ENCODE data around the gene TBL3.

Gene TBL3

DNA sequence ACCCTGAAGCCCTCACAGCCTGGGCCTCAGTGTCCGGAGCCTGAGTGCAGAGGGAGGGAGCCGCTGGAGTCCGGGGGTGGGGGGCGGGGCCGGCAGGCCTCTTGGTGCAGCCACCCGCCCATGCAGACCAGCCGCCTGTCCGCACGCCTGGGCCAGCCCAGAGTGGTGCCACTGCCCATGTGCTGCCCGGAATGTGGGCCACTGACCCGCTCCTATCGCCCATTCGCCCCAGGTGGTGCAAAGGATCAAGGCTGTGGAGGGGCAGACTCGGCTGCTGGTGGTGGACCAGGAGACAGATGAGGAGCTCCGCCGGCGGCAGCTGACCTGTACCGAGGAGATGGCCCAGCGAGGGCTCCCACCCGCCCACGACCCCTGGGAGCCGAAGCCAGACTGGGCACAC lies 57.5 kb downstream of the TBL3 start:
- H3K4me3 ChIP-seq (ENCODE audit: low read length): no peak overlapping the region
- H3K9ac ChIP-seq (ENCODE audit: low read depth, low read length): no peak overlapping the region
- H3K4me1 ChIP-seq (ENCODE audit: insufficient read depth, low read length): no peaks in the 10 kb centered on the region
- no peaks in the 10 kb centered on the region for H3K36me3 ChIP-seq (ENCODE audit: insufficient read depth, low read depth, low read length)
- H3K27me3 ChIP-seq (ENCODE audit: insufficient read depth, low read length): peaks cover 35% of the 10 kb centered on the region
- H3K27ac ChIP-seq (ENCODE audit: low read length): no peak overlapping the region
- no peaks in the 10 kb centered on the region for H3K9me3 ChIP-seq (ENCODE audit: insufficient read depth, low read depth, low read length)

DNA sequence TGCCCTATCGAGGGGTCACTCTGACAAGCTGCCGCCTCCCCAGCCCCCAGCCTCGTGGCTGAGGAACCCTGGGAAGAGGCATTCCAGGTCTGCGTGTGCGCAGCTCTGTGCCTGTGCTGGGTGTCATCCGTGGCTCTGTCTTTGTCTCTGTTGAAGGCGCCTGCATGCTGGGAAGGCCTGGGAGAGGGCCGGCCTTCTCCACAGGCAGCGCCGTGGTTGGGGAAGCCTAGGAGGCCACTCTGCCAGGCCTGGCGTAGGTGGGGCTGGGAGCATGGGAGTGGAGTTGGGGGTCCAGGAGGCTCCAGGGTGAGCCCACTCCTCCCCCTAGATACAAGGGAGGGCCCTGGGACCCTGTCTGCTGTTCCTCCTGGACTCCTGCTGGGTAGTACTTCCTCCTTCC lies 58.2 kb downstream of the TBL3 start:
- Histone ChIP-seq H3K36me3 (ENCODE audit: insufficient read depth, low read depth, low read length) (no peaks in the 10 kb centered on the region), H3K9ac (ENCODE audit: low read depth, low read length) (no peak overlapping the region), H3K4me3 (ENCODE audit: low read length) (no peak overlapping the region), H3K27me3 (ENCODE audit: insufficient read depth, low read length) (peaks cover 31% of the 10 kb centered on the region), H3K9me3 (ENCODE audit: insufficient read depth, low read depth, low read length) (no peaks in the 10 kb centered on the region), H3K4me1 (ENCODE audit: insufficient read depth, low read length) (no peaks in the 10 kb centered on the region), H3K27ac (ENCODE audit: low read length) (no peak overlapping the region)

DNA sequence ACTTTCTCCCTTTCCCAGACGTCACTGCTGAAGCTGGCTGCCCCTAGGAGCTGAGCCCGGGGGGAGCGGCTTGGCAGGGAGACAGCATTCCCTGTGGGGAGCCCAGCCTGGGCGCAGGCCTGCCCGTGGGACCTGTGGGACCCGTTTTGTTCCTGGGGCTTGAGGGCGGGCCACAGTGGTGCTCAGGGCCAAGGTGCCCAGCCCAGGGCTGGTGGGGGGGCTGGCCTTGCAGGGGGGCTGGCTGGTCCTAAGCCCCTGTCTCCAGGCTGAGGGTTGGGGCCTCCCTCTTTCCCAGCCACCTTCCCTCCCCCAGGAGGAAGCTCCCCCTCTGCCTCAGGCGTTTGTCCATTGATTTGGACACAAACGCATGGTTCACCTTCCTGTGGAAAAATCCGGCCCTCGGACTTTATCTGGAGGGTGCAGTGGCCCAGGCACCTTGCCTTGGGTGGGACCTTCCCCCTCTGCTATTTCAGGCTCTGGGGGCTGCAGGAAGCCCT lies 59.3 kb downstream of the TBL3 start:
- H3K4me3 ChIP-seq (ENCODE audit: low read length): no peak overlapping the region
- H3K36me3 ChIP-seq (ENCODE audit: insufficient read depth, low read depth, low read length): no peaks in the 10 kb centered on the region
- no peaks in the 10 kb centered on the region for H3K9me3 ChIP-seq (ENCODE audit: insufficient read depth, low read depth, low read length)
- no peak overlapping the region for H3K9ac ChIP-seq (ENCODE audit: low read depth, low read length)
- peaks cover 22% of the 10 kb centered on the region for H3K27me3 ChIP-seq (ENCODE audit: insufficient read depth, low read length)
- no peak overlapping the region for H3K27ac ChIP-seq (ENCODE audit: low read length)
- H3K4me1 ChIP-seq (ENCODE audit: insufficient read depth, low read length): no peaks in the 10 kb centered on the region

Data from iPS-20b (cell line).